Activated T-helper 2 cell treated with anti-CD3 and anti-CD28 coated beads, Interferon-gamma antibody, Interleukin-2, Interleukin-4, amounts not matched to agents 10 μg/mL and 5 μg/mL and 100 μg/mL, durations not matched to agents 14 hours and 24 hours and 36 hours (primary cell): ENCODE data around the gene ELOVL3. TPM values are rescaled to one million over a fixed set of nuclear protein-coding genes. Genes with fewer than 3 reads are reported as not detected.
"Not testable (repeated sequence)": the region's sequence is repeated elsewhere in the genome, so short reads cannot be mapped to it uniquely, and the experiment has no call there.

Source experiments
- DNase-seq: peaks from one replicate; pipeline ENCODE4 v3.0.0; 2021; ENCODE audit warnings: low spot score
- H3K27ac Mint-ChIP-seq: one replicate; pipeline ENCODE4 v1.8.0; 2021; ENCODE audit warnings: mixed read lengths
- H3K27me3 Mint-ChIP-seq: one replicate; pipeline ENCODE4 v1.8.0; 2021; ENCODE audit warnings: low read depth, mixed read lengths
- H3K36me3 Mint-ChIP-seq: one replicate; pipeline ENCODE4 v1.8.0; 2021; ENCODE audit warnings: low read depth, mixed read lengths
- H3K4me1 Mint-ChIP-seq: one replicate; pipeline ENCODE4 v1.8.0; 2021; ENCODE audit warnings: low read depth, mixed read lengths
- H3K4me3 Mint-ChIP-seq: one replicate; pipeline ENCODE4 v1.8.0; 2021; ENCODE audit warnings: low read depth, mild to moderate bottlenecking, moderate library complexity, mixed read lengths
- H3K9me3 Mint-ChIP-seq: one replicate; pipeline ENCODE4 v1.8.0; 2021; ENCODE audit warnings: mixed read lengths
- intact Hi-C: fragments of 100-400 bp; cut with micrococcal nuclease; formaldehyde crosslinking; loops from one replicate; pipeline ENCODE4 v1.15.1; 2023
- total RNA-seq: library from RNA; stranded (reverse); gene quantifications from 2 replicates; pipeline ENCODE4 v1.2.3, GENCODE V29; 2022

The ELOVL3 gene
- total RNA-seq, 1 donor from 2014 or later: not detected

- peaks cover 5% of the 10 kb centered on the region for H3K4me1 Mint-ChIP-seq
- no peak overlapping the region for H3K4me3 Mint-ChIP-seq
- H3K36me3 Mint-ChIP-seq: peaks cover 6% of the 10 kb centered on the region
- no peak overlapping the region for H3K27ac Mint-ChIP-seq
- DNase-seq: no peak
- intact Hi-C loops: no loop called here
- peaks cover 3% of the 10 kb centered on the region for H3K27me3 Mint-ChIP-seq
- peaks cover 4% of the 10 kb centered on the region for H3K9me3 Mint-ChIP-seq
These were observed 23.7 kb upstream of the ELOVL3 start for GRCh38 chr10:102202386-102202785.

GRCh38 chr10:102208311-102209035, 17.6 kb upstream of the ELOVL3 start:
- Mint-ChIP-seq H3K27me3 (peaks cover 2% of the 10 kb centered on the region), H3K4me1 (peaks cover 1% of the 10 kb centered on the region), H3K9me3 (peaks cover 4% of the 10 kb centered on the region), H3K27ac (no peak overlapping the region), H3K4me3 (no peak overlapping the region), H3K36me3 (peaks cover 6% of the 10 kb centered on the region)
- no peak for DNase-seq
- intact Hi-C loops: no loop called here

GRCh38 chr10:102211615-102212299, 14.3 kb upstream of the ELOVL3 start:
- Mint-ChIP-seq H3K9me3 (no peaks in the 10 kb centered on the region), H3K4me1 (peaks cover 1% of the 10 kb centered on the region), H3K27me3 (peaks cover 10% of the 10 kb centered on the region), H3K27ac (no peak overlapping the region), H3K36me3 (no peaks in the 10 kb centered on the region), H3K4me3 (no peak overlapping the region)
- DNase-seq: no peak
- intact Hi-C loops: loop anchor here (5.0 kb wide), 1 partner anchor 44 kb away; no protein-coding TSS in a partner anchor

GRCh38 chr10:102213599-102213998, 12.5 kb upstream of the ELOVL3 start:
- peaks cover 17% of the 10 kb centered on the region for H3K27me3 Mint-ChIP-seq
- not testable (repeated sequence) for H3K4me3 Mint-ChIP-seq, H3K9me3 Mint-ChIP-seq, H3K27ac Mint-ChIP-seq, H3K4me1 Mint-ChIP-seq, H3K36me3 Mint-ChIP-seq, DNase-seq
- intact Hi-C loops: loop anchor here (5.0 kb wide), 1 partner anchor 46 kb away; no protein-coding TSS in a partner anchor

- no peak for DNase-seq
- no peaks in the 10 kb centered on the region for H3K36me3 Mint-ChIP-seq
- no peaks in the 10 kb centered on the region for H3K9me3 Mint-ChIP-seq
- H3K4me1 Mint-ChIP-seq: no peaks in the 10 kb centered on the region
- no peak overlapping the region for H3K4me3 Mint-ChIP-seq
- no peak overlapping the region for H3K27ac Mint-ChIP-seq
- intact Hi-C loops: no loop called here
- peaks cover 27% of the 10 kb centered on the region for H3K27me3 Mint-ChIP-seq
These were observed 6.7 kb upstream of the ELOVL3 start for GRCh38 chr10:102219370-102219769.

GRCh38 chr10:102220612-102221011, 5.5 kb upstream of the ELOVL3 start:
- no peaks in the 10 kb centered on the region for H3K9me3 Mint-ChIP-seq
- no peak overlapping the region for H3K27ac Mint-ChIP-seq
- no peak for DNase-seq
- H3K27me3 Mint-ChIP-seq: peaks cover 26% of the 10 kb centered on the region
- no peaks in the 10 kb centered on the region for H3K36me3 Mint-ChIP-seq
- intact Hi-C loops: no loop called here
- H3K4me1 Mint-ChIP-seq: peaks cover 3% of the 10 kb centered on the region
- no peak overlapping the region for H3K4me3 Mint-ChIP-seq

- no peak for DNase-seq
- no peak overlapping the region for H3K27ac Mint-ChIP-seq
- H3K4me1 Mint-ChIP-seq: peaks cover 18% of the 10 kb centered on the region
- no peaks in the 10 kb centered on the region for H3K9me3 Mint-ChIP-seq
- no peaks in the 10 kb centered on the region for H3K36me3 Mint-ChIP-seq
- peaks cover 29% of the 10 kb centered on the region for H3K27me3 Mint-ChIP-seq
- intact Hi-C loops: no loop called here
- no peak overlapping the region for H3K4me3 Mint-ChIP-seq
These were observed 3.3 kb upstream of the ELOVL3 start for GRCh38 chr10:102222797-102223196.

- Mint-ChIP-seq H3K36me3 (no peaks in the 10 kb centered on the region), H3K4me1 (peaks cover 23% of the 10 kb centered on the region), H3K4me3 (peak overlapping the region; percentile 59), H3K27ac (no peak overlapping the region), H3K27me3 (peaks cover 41% of the 10 kb centered on the region), H3K9me3 (no peaks in the 10 kb centered on the region)
- intact Hi-C loops: loop anchor here (1.0 to 5.0 kb wide), 2 partner anchors 57 to 356 kb away; no protein-coding TSS in a partner anchor
- no peak for DNase-seq
These were observed 407 bp downstream of the ELOVL3 start for GRCh38 chr10:102226542-102226870.

- Mint-ChIP-seq H3K27me3 (peaks cover 42% of the 10 kb centered on the region), H3K4me1 (peaks cover 23% of the 10 kb centered on the region), H3K9me3 (no peaks in the 10 kb centered on the region), H3K27ac (no peak overlapping the region), H3K36me3 (no peaks in the 10 kb centered on the region), H3K4me3 (no peak overlapping the region)
- no peak for DNase-seq
- intact Hi-C loops: loop anchor here (5.0 kb wide), 1 partner anchor 355 kb away; no protein-coding TSS in a partner anchor
These were observed 951 bp downstream of the ELOVL3 start for GRCh38 chr10:102227050-102227449.

GRCh38 chr10:102229810-102230263, 3.7 kb downstream of the ELOVL3 start:
- Mint-ChIP-seq H3K9me3 (no peaks in the 10 kb centered on the region), H3K36me3 (no peaks in the 10 kb centered on the region), H3K4me1 (peaks cover 23% of the 10 kb centered on the region), H3K27me3 (peaks cover 41% of the 10 kb centered on the region), H3K4me3 (peak overlapping the region; percentile 73), H3K27ac (no peak overlapping the region)
- DNase-seq: peak; percentile 79
- intact Hi-C loops: loop anchor here (1.0 to 5.0 kb wide), 5 partner anchors 164 to 352 kb away; no protein-coding TSS in a partner anchor

GRCh38 chr10:102230264-102230860, 4.3 kb downstream of the ELOVL3 start:
- H3K4me1 Mint-ChIP-seq: peaks cover 22% of the 10 kb centered on the region
- no peaks in the 10 kb centered on the region for H3K9me3 Mint-ChIP-seq
- intact Hi-C loops: loop anchor here (2.0 kb wide), 1 partner anchor 192 kb away; no protein-coding TSS in a partner anchor
- peak overlapping the region; percentile 73 for H3K4me3 Mint-ChIP-seq
- H3K27ac Mint-ChIP-seq: no peak overlapping the region
- H3K36me3 Mint-ChIP-seq: no peaks in the 10 kb centered on the region
- DNase-seq: no peak
- peaks cover 44% of the 10 kb centered on the region for H3K27me3 Mint-ChIP-seq

GRCh38 chr10:102230861-102231356, 4.8 kb downstream of the ELOVL3 start:
- intact Hi-C loops: loop anchor here (1.0 to 2.0 kb wide), 4 partner anchors 10 to 192 kb away; partner anchors contain the start of gene PITX3
- peaks cover 50% of the 10 kb centered on the region for H3K27me3 Mint-ChIP-seq
- DNase-seq: peak; percentile 43
- H3K4me1 Mint-ChIP-seq: peaks cover 16% of the 10 kb centered on the region
- no peak overlapping the region for H3K27ac Mint-ChIP-seq
- H3K4me3 Mint-ChIP-seq: peak overlapping the region; percentile 62
- no peaks in the 10 kb centered on the region for H3K36me3 Mint-ChIP-seq
- H3K9me3 Mint-ChIP-seq: no peaks in the 10 kb centered on the region
